Ammon's horn (tissue), 1 donor: ENCODE results near the gene NR5A2.

Experiments
- DNase-seq: peaks from one replicate; pipeline ENCODE4 v3.0.0-alpha.2; 2016; ENCODE audit warnings: low spot score

NR5A2 gene

GRCh38 chr1:200035956-200036618 is 8.6 kb downstream of the NR5A2 start:
- no peak for DNase-seq

DNA sequence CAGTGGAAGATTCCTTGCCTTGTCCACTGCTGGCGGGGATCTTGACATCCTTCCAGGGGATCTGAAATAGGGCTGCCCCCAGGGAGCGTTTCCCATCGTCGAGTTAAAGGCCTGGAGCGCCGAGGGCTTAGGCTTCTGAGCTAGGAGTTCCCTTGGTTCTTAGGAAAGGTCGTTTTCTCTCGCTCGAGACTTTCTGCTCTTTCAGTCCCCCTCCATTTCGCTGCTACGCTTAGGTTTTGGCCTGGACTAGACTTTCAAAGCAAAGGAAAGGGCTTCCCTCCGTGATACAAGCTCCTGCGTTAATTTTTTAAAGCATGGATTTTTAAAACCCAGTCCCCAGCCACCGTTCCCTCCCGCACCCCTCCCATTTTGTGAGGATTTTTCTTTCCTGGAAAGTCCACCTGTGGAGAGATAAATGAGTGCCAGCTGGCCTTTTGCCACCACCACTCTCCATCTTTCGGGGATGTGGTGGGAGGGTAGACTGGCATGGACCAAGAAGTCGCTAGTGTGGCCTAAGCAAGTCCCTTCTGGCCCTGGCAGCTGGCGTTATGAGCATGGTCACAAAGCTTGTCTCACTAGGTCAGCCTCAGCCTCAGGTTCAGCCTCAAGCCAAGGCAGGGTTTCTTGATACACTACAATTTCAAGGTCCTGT is 9.2 kb downstream of the NR5A2 start:
- DNase-seq: no peak

GRCh38 chr1:200037501-200037900 is 10.0 kb downstream of the NR5A2 start:
- no peak for DNase-seq

DNA sequence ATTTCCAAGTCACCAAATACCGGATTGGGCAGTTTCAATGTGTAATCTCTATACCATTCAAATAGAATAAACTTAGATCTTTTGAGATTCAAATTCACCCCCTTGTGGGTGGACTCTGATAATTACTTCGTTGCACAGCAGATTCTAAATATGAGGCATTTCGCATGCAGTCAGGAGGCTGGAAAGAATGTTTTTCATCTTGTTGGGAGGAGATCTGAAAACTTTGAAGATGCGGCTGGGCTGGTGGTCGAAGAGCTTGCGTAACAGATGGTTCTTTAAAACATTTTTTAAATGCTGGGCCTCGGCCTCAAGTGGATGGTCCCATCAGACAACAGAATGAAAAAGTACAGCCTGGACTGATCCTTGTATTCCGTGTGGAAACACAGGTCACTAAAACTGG is 10.4 kb downstream of the NR5A2 start:
- no peak for DNase-seq

DNA sequence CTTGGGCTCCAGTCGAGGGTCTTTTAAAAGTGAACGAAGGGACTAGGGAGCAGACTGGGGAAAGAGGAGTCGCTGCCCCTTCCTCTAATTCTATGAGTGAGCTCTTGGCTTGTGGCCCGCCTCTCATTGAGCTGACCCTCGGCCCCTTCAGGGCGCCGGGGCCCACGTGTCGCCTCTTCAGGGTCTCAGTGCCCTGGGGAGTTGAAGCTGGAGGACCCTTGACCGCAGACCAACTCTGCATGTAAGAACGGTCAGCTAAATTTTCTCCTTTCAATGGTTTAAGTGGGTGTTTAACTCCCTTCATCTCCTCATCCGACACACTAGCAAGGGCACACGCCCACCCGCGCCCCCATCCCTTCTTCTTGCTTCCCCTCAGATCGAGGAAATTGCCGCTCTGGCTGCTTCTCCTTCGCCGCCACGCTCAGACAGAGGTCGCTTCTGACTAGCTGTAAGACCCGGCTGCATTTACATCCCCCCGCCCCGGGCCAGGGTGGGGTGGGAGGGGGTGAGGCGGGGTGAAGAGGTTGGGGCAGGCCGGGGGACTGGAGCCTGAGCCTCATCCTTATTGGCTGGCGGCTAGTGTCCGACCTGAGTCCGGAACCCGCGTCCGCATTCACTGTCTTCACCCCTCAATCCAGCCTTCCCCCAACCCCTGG is 10.9 kb downstream of the NR5A2 start:
- no peak for DNase-seq

- no peak for DNase-seq
Observed at GRCh38 chr1:200038981-200039848, 11.7 kb downstream of the NR5A2 start.

DNA sequence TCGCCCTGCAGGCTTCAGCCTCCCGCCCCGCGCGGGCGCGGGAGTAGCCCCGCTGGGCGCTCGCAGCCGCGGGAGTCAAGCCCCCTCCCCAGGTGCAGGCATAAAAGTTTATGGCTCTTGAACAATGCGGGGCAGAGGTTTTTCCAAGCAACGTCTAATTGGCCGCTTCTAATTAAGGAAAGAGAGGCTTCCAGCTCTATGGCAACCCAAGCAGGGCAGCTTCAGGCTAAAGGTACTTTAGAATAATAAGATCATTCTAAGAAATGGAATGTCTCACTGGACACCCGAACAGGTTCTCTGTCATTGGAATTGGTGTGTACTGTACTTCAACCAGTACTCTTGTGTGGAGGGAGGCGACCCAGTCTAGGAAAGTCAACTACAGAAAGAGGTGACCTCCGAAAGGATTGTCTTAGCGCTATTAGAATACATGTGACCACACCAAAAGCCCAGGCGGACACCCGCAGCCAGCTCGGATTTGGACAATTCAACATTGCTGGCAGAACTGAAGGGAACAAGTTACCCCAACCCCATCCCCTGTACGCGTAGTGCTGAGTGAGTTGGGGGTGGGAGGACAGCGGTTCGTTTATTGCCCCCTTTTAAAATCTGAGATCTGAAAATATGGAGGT is 12.5 kb downstream of the NR5A2 start:
- DNase-seq: no peak

DNA sequence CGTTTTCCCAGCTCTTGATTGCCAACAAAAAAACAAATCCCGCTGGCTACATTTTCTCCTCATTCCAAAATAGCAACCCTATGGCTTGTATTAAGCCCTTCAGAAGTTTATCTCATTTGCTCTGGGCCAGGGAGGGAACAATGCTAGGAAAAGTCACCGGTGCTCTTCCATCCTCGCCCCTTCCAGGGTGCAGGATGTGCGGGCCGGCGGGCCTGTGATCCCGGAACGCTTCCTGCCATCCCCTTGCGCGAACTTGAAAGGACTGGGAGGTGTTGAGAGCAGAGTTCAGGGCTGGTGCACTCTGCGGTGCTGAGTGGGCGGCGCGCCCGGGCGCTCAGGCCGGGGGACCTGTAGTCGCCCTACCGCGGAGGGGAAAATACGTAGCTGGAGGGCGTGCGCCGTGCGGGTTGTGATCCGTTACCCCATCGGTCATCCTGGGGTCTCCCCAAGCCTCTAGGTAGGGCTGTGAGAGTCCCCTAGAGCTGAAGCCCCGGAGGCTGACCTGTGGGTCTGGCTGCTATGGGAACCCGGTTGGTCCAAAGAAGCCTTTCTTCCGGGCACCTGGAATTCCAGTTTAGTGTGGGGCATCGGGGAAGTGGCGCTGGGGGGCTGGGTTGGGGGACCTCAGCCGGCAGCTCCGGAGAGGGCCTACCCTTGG is 13.1 kb downstream of the NR5A2 start:
- no peak for DNase-seq

DNA sequence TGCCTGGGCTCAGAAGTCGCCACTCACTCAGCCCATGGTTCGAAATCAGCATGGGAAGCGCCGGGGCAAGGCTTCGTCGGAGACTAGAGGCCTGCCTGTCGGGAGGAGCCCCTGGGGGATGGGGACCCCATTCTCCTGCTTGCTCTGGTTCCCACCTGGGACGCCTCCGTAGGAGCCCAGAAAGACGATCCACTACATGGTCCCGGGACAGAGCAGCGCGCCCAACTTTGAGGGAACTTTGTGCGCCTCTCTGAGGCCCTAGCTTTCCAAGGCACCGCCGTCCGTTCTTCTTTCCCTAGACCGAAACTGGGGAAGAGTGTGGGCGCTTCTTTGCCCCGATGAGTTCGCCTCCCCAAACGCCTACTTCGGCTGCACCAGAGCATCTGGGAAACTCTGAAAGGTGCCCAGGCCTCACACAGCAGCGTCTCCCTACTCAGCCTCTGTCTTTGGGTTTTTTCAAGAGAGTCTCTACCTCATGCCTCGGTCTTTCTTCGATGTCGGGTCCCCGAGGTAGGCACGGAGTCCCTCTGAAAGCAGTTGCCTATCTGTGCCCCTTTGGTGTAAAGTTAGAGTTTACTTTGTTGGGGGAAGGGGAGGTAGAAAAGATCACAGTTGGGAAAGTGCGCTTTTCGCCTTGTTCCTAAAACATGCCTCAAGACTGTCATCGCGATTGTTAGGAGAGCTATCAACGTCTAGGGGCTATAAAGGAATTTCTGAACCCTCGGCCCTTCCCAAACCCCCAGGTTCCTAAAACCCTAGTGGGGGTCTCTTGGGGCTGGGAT is 14.0 kb downstream of the NR5A2 start:
- DNase-seq: no peak

DNA sequence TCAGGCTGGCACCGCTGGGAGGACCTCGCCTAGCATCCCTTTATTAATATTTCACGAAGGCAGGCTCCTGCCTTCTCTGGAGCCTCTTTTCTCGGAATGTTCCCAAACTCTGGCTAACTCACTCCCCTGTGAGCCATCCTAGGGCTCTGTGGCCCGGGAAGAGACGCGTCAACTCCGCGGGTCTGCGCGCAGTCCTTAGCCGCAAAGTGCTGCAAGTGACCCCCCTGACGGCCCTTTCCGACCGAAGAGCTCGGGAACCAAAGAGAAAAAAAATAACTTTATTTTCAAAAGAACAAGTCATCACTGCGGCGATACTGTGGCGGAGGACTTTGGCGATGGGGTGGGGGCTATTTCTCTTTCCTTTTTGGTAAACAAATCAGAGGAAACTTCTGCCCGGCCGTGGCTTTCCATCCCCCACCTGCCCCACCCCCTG is 14.6 kb downstream of the NR5A2 start:
- DNase-seq: no peak

DNA sequence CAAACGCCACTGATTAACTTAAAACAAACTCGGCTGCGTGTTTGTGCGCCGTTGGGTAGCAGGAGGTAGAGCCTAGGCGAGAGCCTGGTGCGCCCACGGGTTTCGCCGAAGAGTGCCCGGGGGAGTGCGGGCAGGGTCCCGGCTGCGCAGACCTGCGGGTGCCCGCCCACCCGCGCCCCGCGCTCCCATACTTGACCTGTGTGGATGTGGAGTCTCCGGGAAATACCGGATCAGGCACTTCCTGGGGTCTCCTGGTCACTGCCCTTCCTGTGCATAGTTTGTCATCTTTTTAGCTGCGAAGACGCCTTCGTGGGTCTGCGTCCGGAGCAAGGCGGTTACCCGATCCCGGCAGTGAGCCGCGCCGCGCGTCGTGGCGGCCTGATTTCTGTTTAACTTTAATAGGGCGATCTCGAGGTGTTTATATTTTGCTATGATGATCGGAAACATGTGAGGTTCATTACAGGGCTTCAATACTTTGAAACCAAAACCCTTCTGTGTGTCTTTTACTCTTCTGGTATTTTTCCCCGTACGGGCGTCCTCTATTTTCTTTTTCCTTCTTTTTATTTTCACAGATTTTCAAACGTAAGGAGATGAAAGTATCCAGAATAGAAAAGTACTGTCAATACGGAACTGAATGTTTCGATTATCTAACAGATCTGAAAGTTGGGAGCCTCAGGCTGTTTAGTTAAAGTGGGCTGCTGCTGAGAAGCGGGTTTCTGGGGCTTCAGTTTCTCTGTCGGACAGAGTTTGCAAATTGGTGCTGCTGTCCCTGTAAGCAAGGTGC is 15.2 kb downstream of the NR5A2 start:
- DNase-seq: no peak

- no peak for DNase-seq
Observed at GRCh38 chr1:200043336-200043668, 15.8 kb downstream of the NR5A2 start.

DNA sequence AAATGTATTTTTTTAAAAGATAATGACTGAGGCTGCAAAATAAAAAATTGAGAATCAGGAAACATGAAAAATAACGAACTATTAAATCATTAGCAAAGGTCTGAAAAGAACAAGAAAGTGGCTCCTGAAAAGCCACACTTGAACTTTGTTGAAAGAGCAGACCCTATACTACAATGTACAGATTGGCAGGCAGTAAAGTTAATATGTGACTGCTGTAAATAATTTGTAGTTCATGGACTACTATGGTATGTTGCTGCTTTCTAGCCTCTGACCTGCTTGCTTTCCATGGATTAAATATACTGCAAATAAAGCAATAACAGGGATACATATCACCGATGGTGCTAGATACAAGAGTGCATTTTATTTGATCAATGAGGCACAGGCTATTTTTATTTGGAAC is 18.6 kb downstream of the NR5A2 start:
- no peak for DNase-seq

DNA sequence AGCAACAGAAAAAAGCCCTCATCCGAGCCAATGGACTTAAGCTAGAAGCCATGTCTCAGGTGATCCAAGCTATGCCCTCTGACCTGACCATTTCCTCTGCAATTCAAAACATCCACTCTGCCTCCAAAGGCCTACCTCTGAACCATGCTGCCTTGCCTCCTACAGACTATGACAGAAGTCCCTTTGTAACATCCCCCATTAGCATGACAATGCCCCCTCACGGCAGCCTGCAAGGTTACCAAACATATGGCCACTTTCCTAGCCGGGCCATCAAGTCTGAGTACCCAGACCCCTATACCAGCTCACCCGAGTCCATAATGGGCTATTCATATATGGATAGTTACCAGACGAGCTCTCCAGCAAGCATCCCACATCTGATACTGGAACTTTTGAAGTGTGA is 20.7 kb downstream of the NR5A2 start:
- no peak for DNase-seq

DNA sequence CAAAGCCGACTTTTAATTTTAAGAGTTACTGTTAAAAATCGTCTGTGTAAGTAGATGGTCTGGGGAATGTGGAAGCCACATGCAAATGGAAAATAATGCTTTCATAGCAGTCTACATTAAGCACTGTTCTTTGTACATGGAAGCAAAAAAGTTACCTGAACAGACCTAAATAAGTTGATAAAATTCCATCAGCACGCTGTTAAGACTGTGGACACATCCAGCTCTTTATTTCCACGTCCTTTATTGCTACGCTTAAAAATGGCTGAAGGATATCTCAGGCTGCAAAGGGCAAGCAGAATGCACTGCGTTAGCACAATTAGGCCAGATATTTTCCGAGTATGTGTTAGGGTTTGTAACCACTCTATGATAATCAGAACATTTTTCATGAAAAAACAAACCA is 22.3 kb downstream of the NR5A2 start:
- no peak for DNase-seq

GRCh38 chr1:200051620-200052019 is 24.1 kb downstream of the NR5A2 start:
- DNase-seq: no peak

- DNase-seq: no peak
Observed at GRCh38 chr1:200053091-200053490, 25.6 kb downstream of the NR5A2 start.

GRCh38 chr1:200053646-200054045 is 26.1 kb downstream of the NR5A2 start:
- DNase-seq: no peak

- DNase-seq: no peak
Observed at GRCh38 chr1:200058341-200058740, 30.8 kb downstream of the NR5A2 start.

GRCh38 chr1:200062143-200062542 is 34.6 kb downstream of the NR5A2 start:
- no peak for DNase-seq
